ENCODE results near the gene MKLN1. TPM values are rescaled to one million over a fixed set of nuclear protein-coding genes. Genes with fewer than 3 reads are reported as not detected.
"Not testable (repeated sequence)": the region's sequence is repeated elsewhere in the genome, so short reads cannot be mapped to it uniquely, and the experiment has no call there.

Gene MKLN1
- total RNA-seq, 1 donor from 2014 or later, result 44.9 TPM

- intact Hi-C loops (cut with micrococcal nuclease), result no loop called here
- DNase-seq (no peak), ATAC-seq (peak; percentile 24)
Measured at GRCh38 chr7:131436384-131436783, 108.7 kb downstream of the MKLN1 start.

GRCh38 chr7:131438969-131439368, 111.3 kb downstream of the MKLN1 start:
- DNase-seq, result no peak
- peak; percentile 42 for ATAC-seq
- intact Hi-C loops (cut with micrococcal nuclease), result no loop called here

- intact Hi-C loops (cut with micrococcal nuclease), result no loop called here
- ATAC-seq, result peak; percentile 70
- no peak for DNase-seq
Measured at GRCh38 chr7:131443496-131443895, 115.8 kb downstream of the MKLN1 start.

- intact Hi-C loops (cut with micrococcal nuclease), result no loop called here
- ATAC-seq, result no peak
- DNase-seq, result no peak
Measured at GRCh38 chr7:131444683-131445082, 117.0 kb downstream of the MKLN1 start.

- intact Hi-C loops (cut with micrococcal nuclease), result no loop called here
Measured at GRCh38 chr7:131449373-131449902, 121.8 kb downstream of the MKLN1 start.

GRCh38 chr7:131454498-131454897, 126.8 kb downstream of the MKLN1 start:
- no peak for DNase-seq
- ATAC-seq, result no peak
- intact Hi-C loops (cut with micrococcal nuclease), result no loop called here

More at GRCh38 chr7:131449373-131449902, 121.8 kb downstream of the MKLN1 start:
- ATAC-seq (no peak), DNase-seq (no peak)

GRCh38 chr7:131455001-131455400, 127.3 kb downstream of the MKLN1 start:
- DNase-seq, result no peak
- intact Hi-C loops (cut with micrococcal nuclease), result no loop called here
- ATAC-seq, result no peak

- ATAC-seq, result no peak
- DNase-seq, result no peak
- intact Hi-C loops (cut with micrococcal nuclease), result no loop called here
Measured at GRCh38 chr7:131455546-131455945, 127.9 kb downstream of the MKLN1 start.

- intact Hi-C loops (cut with micrococcal nuclease), result no loop called here
- ATAC-seq, result no peak
- DNase-seq, result no peak
Measured at GRCh38 chr7:131456338-131456737, 128.7 kb downstream of the MKLN1 start.

- intact Hi-C loops (cut with micrococcal nuclease), result no loop called here
- DNase-seq (no peak), ATAC-seq (no peak)
Measured at GRCh38 chr7:131459256-131459655, 131.6 kb downstream of the MKLN1 start.

- ATAC-seq, result no peak
- DNase-seq, result no peak
- intact Hi-C loops (cut with micrococcal nuclease), result no loop called here
Measured at GRCh38 chr7:131462059-131462458, 134.4 kb downstream of the MKLN1 start.

GRCh38 chr7:131462715-131463114, 135.0 kb downstream of the MKLN1 start:
- intact Hi-C loops (cut with micrococcal nuclease); DNase-seq; ATAC-seq: not testable (repeated sequence)

GRCh38 chr7:131466735-131467365, 139.2 kb downstream of the MKLN1 start:
- ATAC-seq (no peak), DNase-seq (no peak)
- intact Hi-C loops (cut with micrococcal nuclease), result no loop called here

- ATAC-seq (peak; percentile 58), DNase-seq (no peak)
- intact Hi-C loops (cut with micrococcal nuclease), result no loop called here
Measured at GRCh38 chr7:131467788-131468187, 140.1 kb downstream of the MKLN1 start.

GRCh38 chr7:131471250-131472004, 143.8 kb downstream of the MKLN1 start:
- ATAC-seq, result no peak

GRCh38 chr7:131476740-131477139, 149.1 kb downstream of the MKLN1 start:
- DNase-seq (no peak), ATAC-seq (no peak)
- intact Hi-C loops (cut with micrococcal nuclease), result no loop called here

More at GRCh38 chr7:131471250-131472004, 143.8 kb downstream of the MKLN1 start:
- intact Hi-C loops (cut with micrococcal nuclease), result no loop called here
- DNase-seq, result no peak

GRCh38 chr7:131480384-131481315, 153.0 kb downstream of the MKLN1 start:
- ATAC-seq (no peak), DNase-seq (no peak)
- intact Hi-C loops (cut with micrococcal nuclease), result no loop called here

GRCh38 chr7:131482800-131483199, 155.1 kb downstream of the MKLN1 start:
- DNase-seq (no peak), ATAC-seq (no peak)
- intact Hi-C loops (cut with micrococcal nuclease), result no loop called here

- DNase-seq (no peak), ATAC-seq (no peak)
- intact Hi-C loops (cut with micrococcal nuclease), result no loop called here
Measured at GRCh38 chr7:131483586-131483985, 155.9 kb downstream of the MKLN1 start.

Data from left ventricle myocardium superior (tissue), 1 donor.